Ovary (tissue), 9 donors: ENCODE measurements around the gene FAM120AOS. TPM values are rescaled to one million over a fixed set of nuclear protein-coding genes. Genes with fewer than 3 reads are reported as not detected.

Source experiments
- DNase-seq, 5 donors: peaks; one replicate each; pipeline ENCODE4 v3.0.0-alpha.2; 2019 to 2020
- H3K27ac ChIP-seq, 2 donors: fragments of 200-600 bp; one replicate each; pipeline versions ENCODE4 v1.5.1 to v1.8.0; 2019 to 2022
- H3K27me3 ChIP-seq: fragments of 200-600 bp; one replicate; pipeline ENCODE4 v1.8.0; 2022
- H3K36me3 ChIP-seq: fragments of 200-600 bp; sonication (generic); one replicate; pipeline ENCODE4 v1.5.1; 2019
- H3K4me1 ChIP-seq: one replicate; pipeline ENCODE4 v1.8.1; 2013; ENCODE audit warnings: mild to moderate bottlenecking, moderate library complexity; ENCODE audit not compliant: insufficient read depth
- H3K4me3 ChIP-seq: fragments of 200-600 bp; sonication (generic); one replicate; pipeline ENCODE4 v1.5.1; 2017
- H3K9me3 ChIP-seq, 2 donors: fragments of 200-600 bp in 1 of 2; sonication (generic) in 1 of 2; one replicate each; pipeline versions ENCODE4 v1.5.1 to v1.8.1; 2013 to 2019; ENCODE audit warnings: mild to moderate bottlenecking in 1 of 2, moderate library complexity in 1 of 2
- EP300 ChIP-seq: sonication (generic); formaldehyde crosslinking; IDR thresholded peaks from one replicate; pipeline ENCODE4 v1.6.1; 2017; ENCODE audit warnings: antibody characterized with exemption
- POLR2A ChIP-seq: fragments of 450-650 bp; IDR thresholded peaks from one replicate; pipeline ENCODE4 v1.6.1; 2017; ENCODE audit warnings: antibody characterized with exemption, mild to moderate bottlenecking, moderate library complexity
- WGBS, 3 donors: extraction: QIAGEN DNeasy Blood & Tissue Kit in 1 of 3; methylation state at CpG; one replicate each; pipeline versions ENCODE4 v1.1.5 to v1.1.7; 2013 to 2017; 5-methylcytosine and 5-hydroxymethylcytosine counted together
- intact Hi-C, 4 donors: fragments of 100-400 bp; cut with DNase I; formaldehyde crosslinking; loops; one replicate each; pipeline versions ENCODE4 v1.11.0 to v1.15.1; 2022 to 2023
- polyA plus RNA-seq, 2 donors: library from polyadenylated mRNA; stranded (reverse); fragments of 200-250 nt in 1 of 2; fragments of 350-450 nt in 1 of 2; fragmentation: Illumina TruSeq in 1 of 2; extraction: RNeasy Lipid Tissue Mini Kit (QIAGEN cat#74804) in 1 of 2; gene quantifications; one replicate each; pipeline ENCODE4 v1.2.3, GENCODE V29; 2013 to 2014
- total RNA-seq, 7 donors: library from RNA; depleted of rRNA in 2 of 7; stranded (reverse); fragments of >200 nt in 2 of 7; fragmentation: NEBNext Ultra II Directional in 3 of 7; extraction: Animal tissue kit (Norgen Biotek cat#: 25700) in 3 of 7; gene quantifications; one replicate each; pipeline versions ENCODE4 v1.1.0 to v1.2.4, GENCODE V29; 2016 to 2023
- TF ChIP-seq, protein P1 (sequence below), 3 donors: fragments of 450-650 bp in 2 of 3; fragments of 200-600 bp in 1 of 3; IDR thresholded peaks; one replicate each; pipeline versions ENCODE4 v1.5.1 to v1.8.0; 2016 to 2022; ENCODE audit warnings: antibody characterized with exemption in 3 of 3, mild to moderate bottlenecking in 1 of 3
- donor health status: DM: no; HTN: no; CAD: no; lungs with moderate emphysema.
- donor health status: DM: no; HTN: no; CAD: no.
- donor health status: Bipolar disorder and iron deficiency.
- donor health status: DM: yes; HTN: yes; CAD: no.
- donor health status: DM: no; HTN: no; CAD: no.
- donor health status: DM: yes; HTN: yes; CAD: no.

Gene FAM120AOS
- total and polyA plus RNA-seq, 9 donors = 38.1 to 73.9 (median 40.3) TPM

DNA sequence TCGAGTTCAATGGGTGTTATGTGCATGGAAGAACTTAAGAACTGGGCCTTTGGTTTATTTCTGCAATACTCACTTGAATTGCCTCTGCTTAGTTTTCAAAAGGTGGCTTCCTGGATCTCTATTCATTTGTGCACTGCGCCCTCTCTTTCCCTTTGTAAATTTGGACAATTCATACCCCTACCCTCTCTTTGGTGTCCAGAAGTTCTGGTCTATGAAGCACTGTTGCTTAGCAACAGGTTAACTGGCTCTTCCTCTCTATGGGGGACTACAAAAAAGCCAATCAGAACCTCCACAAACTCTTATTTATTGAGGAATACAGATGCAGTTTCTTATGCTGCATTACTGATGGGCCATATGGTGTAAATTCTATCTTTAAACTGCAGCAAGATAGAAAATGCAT lies 15.4 kb downstream of the FAM120AOS start:
- intact Hi-C loops = no loop called here
- WGBS, 3 donors = 73 to 78% (median 77%) methylated on average over 2 of the region's 2 CpGs
- no peak overlapping the region for H3K4me3 ChIP-seq

DNA sequence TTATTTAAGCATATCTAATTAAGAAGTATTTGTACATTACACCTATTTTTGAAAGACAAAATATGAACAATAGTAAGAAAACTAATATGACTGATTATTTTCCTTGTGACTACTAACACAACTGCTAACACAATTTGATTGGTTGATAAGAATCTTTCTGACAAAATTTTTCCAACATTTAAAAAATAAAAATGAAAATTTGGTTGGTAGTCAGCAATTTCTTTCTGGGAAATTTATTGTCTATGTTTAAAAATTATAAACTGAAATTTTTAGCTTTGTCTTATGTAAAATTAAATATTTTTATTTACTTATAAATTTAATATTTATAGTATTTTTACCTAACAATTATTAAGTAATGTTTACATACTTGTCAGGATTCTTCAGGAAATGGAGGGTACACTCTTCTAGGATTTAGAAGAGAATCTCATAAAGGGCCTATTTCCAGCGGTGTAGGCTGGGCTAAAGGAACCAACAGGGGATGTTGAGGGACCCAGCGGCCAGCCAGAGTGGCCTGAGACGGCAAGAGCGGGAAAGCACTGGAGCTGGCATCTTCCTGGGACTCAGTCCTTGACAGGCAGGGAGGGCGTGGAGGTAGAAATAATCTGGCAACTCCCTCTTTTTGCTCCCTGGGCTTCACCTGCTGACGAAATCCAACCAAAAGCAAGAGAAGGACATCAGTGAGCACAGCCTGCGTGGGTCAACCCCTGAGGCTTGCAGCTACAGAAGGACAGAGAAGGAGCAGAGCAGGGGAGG lies 16.6 kb downstream of the FAM120AOS start:
- TF ChIP-seq EP300 = no peak
- Histone ChIP-seq H3K4me3 (no peak overlapping the region), H3K9me3 (no peaks in the 10 kb centered on the region), H3K27ac (no peak overlapping the region), H3K4me1 (no peaks in the 10 kb centered on the region), H3K36me3 (no peaks in the 10 kb centered on the region), H3K27me3 (no peaks in the 10 kb centered on the region)
- intact Hi-C loops = no loop called here
- DNase-seq = no peak
- 90 to 92% (median 91%) methylated on average over 7 of the region's 7 CpGs for WGBS, 3 donors

More for the DNA sequence above, 15.4 kb downstream of the FAM120AOS start:
- no peaks in the 10 kb centered on the region for H3K36me3 ChIP-seq
- DNase-seq = no peak
- no peaks in the 10 kb centered on the region for H3K4me1 ChIP-seq
- no peaks in the 10 kb centered on the region for H3K9me3 ChIP-seq
- TF ChIP-seq, protein P1, sequence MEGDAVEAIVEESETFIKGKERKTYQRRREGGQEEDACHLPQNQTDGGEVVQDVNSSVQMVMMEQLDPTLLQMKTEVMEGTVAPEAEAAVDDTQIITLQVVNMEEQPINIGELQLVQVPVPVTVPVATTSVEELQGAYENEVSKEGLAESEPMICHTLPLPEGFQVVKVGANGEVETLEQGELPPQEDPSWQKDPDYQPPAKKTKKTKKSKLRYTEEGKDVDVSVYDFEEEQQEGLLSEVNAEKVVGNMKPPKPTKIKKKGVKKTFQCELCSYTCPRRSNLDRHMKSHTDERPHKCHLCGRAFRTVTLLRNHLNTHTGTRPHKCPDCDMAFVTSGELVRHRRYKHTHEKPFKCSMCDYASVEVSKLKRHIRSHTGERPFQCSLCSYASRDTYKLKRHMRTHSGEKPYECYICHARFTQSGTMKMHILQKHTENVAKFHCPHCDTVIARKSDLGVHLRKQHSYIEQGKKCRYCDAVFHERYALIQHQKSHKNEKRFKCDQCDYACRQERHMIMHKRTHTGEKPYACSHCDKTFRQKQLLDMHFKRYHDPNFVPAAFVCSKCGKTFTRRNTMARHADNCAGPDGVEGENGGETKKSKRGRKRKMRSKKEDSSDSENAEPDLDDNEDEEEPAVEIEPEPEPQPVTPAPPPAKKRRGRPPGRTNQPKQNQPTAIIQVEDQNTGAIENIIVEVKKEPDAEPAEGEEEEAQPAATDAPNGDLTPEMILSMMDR (IDR thresholded peaks at IDR 0.05) = no peak
- TF ChIP-seq EP300 (no peak), POLR2A (no peak)
- no peak overlapping the region for H3K27ac ChIP-seq
- H3K27me3 ChIP-seq = no peaks in the 10 kb centered on the region

DNA sequence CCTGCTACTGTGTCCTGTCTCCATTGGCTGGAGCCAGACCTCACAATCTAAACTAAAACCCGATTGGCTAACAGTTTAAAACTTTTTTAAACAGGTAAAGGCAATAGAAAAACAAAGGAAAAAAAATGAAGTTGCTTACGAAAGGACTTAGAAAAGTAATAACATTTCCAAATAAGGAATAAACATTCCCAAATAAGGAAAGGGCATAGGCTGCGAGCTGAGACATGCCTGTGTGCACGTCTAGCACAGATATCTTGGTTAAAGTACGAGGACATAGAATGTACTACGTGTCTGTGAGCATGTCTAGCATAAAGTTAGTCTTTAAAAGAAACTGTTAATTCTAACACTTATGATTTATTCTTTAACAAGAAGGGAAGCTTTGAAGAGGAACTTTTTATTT lies 17.2 kb downstream of the FAM120AOS start:
- WGBS, 3 donors = 64 to 80% (median 65%) methylated on average over 6 of the region's 6 CpGs
- TF ChIP-seq, protein P1 (IDR thresholded peaks at IDR 0.05) = no peak
- TF ChIP-seq EP300 = no peak
- no peak for TF ChIP-seq POLR2A
- intact Hi-C loops = no loop called here

DNA sequence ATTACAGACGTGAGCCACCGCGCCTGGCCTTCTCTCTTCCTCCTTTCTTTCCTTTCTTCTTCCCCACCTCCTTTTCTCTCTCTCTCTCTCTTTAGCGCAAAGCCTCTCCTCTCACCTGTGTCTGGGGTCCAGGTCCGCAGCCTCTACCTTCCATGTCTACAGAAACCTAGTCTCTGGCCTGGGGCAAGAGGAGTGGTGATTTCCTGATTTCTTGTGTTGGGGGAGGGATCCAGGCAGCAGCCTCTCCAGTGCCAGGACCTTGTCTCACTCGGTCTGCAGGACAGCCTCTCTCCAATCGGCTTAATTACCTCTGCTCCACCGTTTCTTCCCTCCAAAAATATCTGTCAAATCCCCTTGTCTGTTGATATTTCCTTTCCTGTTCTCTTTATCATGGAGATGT lies 18.0 kb downstream of the FAM120AOS start:
- TF ChIP-seq EP300 (no peak), POLR2A (no peak)
- TF ChIP-seq, protein P1 (IDR thresholded peaks at IDR 0.05) = no peak
- no peak overlapping the region for H3K27ac ChIP-seq
- H3K4me1 ChIP-seq = no peaks in the 10 kb centered on the region
- DNase-seq = no peak
- intact Hi-C loops = no loop called here
- no peaks in the 10 kb centered on the region for H3K9me3 ChIP-seq
- WGBS, 3 donors = 86 to 90% (median 90%) methylated on average over 8 of the region's 8 CpGs
- H3K27me3 ChIP-seq = no peaks in the 10 kb centered on the region
- H3K36me3 ChIP-seq = no peaks in the 10 kb centered on the region
- H3K4me3 ChIP-seq = no peak overlapping the region

More for the DNA sequence above, 17.2 kb downstream of the FAM120AOS start:
- Histone ChIP-seq H3K4me1 (no peaks in the 10 kb centered on the region), H3K36me3 (no peaks in the 10 kb centered on the region), H3K9me3 (no peaks in the 10 kb centered on the region), H3K27me3 (no peaks in the 10 kb centered on the region), H3K27ac (no peak overlapping the region), H3K4me3 (no peak overlapping the region)
- DNase-seq = no peak

DNA sequence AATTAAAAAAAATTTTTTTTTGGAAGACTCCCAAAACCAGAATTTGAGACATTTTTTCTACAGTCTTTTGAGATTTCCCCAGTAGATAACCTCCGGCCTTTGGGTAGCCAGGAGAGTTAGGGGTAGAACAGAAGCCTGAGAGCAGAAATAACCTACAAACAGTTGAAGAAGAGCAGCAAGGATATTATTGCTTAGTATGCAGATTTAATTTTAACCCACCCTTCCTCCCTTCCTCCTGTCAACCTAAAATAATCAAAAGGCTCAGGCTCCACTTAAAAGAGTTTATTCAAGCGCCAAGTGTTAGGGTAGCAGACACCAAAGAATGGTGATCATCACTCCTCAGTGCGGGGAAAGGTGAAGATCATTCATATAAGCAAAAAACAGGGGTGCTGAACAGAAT lies 19.3 kb downstream of the FAM120AOS start:
- intact Hi-C loops = no loop called here
- TF ChIP-seq, protein P1 (IDR thresholded peaks at IDR 0.05) = no peak
- no peak for TF ChIP-seq EP300
- TF ChIP-seq POLR2A = no peak
- WGBS, 3 donors = 91 to 97% (median 94%) methylated on average over 3 of the region's 3 CpGs
- no peaks in the 10 kb centered on the region for H3K9me3 ChIP-seq
- no peak overlapping the region for H3K4me3 ChIP-seq
- no peaks in the 10 kb centered on the region for H3K4me1 ChIP-seq
- no peak overlapping the region for H3K27ac ChIP-seq
- H3K36me3 ChIP-seq = no peaks in the 10 kb centered on the region
- no peaks in the 10 kb centered on the region for H3K27me3 ChIP-seq
- DNase-seq = no peak
